BLaER1 treated with 17β-estradiol and CSF1 and Interleukin-3, amounts not matched to agents 10 nM and 100 nM (cell line): ENCODE data around the gene LAIR2.

ENCODE experiments used
- H3K27ac ChIP-seq, 11 experiments: shearing (Covaris generic); formaldehyde crosslinking; 2 replicates each; pipeline ENCODE4 v1.8.1; 2022
- H3K27me3 ChIP-seq, 11 experiments: shearing (Covaris generic); formaldehyde crosslinking; 2 replicates each; pipeline ENCODE4 v1.8.1; 2022
- H3K36me3 ChIP-seq, 11 experiments: shearing (Covaris generic); formaldehyde crosslinking; 2 replicates each; pipeline ENCODE4 v1.8.1; 2022
- H3K4me1 ChIP-seq, 10 experiments: shearing (Covaris generic); formaldehyde crosslinking; 2 replicates each; pipeline ENCODE4 v1.8.1; 2022
- H3K4me2 ChIP-seq, 11 experiments: shearing (Covaris generic); formaldehyde crosslinking; 2 replicates each; pipeline ENCODE4 v1.8.1; 2022
- H3K4me3 ChIP-seq, 10 experiments: shearing (Covaris generic); formaldehyde crosslinking; 2 replicates each; pipeline ENCODE4 v1.8.1; 2022
- H3K9ac ChIP-seq, 11 experiments: shearing (Covaris generic); formaldehyde crosslinking; 2 replicates each; pipeline ENCODE4 v1.8.1; 2022
- H3K9me3 ChIP-seq, 11 experiments: shearing (Covaris generic); formaldehyde crosslinking; replicated peaks in 1 of 11; 2 replicates each; pipeline ENCODE4 v1.8.1; 2022
- H4K20me1 ChIP-seq, 11 experiments: shearing (Covaris generic); formaldehyde crosslinking; 2 replicates each; pipeline ENCODE4 v1.8.1; 2022
- Cebpa-rat ChIP-seq, 11 experiments: shearing (Covaris generic); IDR thresholded peaks; 2 replicates each; pipeline ENCODE4 v1.8.1; 2022

Gene LAIR2

GRCh38 chr19:54521022-54521859 is 18.6 kb downstream of the LAIR2 start:
- H3K9me3 ChIP-seq = no peaks in the 10 kb centered on the region
- H3K27ac ChIP-seq = peak overlapping the region in 9 of 11 experiments; percentile 14 to 83 (median 66); a peak in 16 of 22 replicates
- H4K20me1 ChIP-seq = no peaks in the 10 kb centered on the region
- peak overlapping the region in 5 of 10 experiments; percentile 2 to 31 (median 11); a peak in 6 of 20 replicates for H3K4me3 ChIP-seq
- H3K27me3 ChIP-seq = peaks cover 0 to 18% (median 0%) of the 10 kb centered on the region in 11 experiments; a peak in 3 of 22 replicates
- no peak for TF ChIP-seq Cebpa-rat (IDR thresholded peaks at IDR 0.05)
- H3K36me3 ChIP-seq = no peaks in the 10 kb centered on the region
- H3K4me1 ChIP-seq = peaks cover 59 to 77% (median 74%) of the 10 kb centered on the region in 10 experiments
- peak overlapping the region in 9 of 11 experiments; percentile 9 to 68 (median 46); a peak in 13 of 22 replicates for H3K9ac ChIP-seq
- peak overlapping the region; percentile 75 to 96 (median 86) for H3K4me2 ChIP-seq

GRCh38 chr19:54521860-54522513 is 19.4 kb downstream of the LAIR2 start:
- H3K27ac ChIP-seq = peak overlapping the region in 7 of 11 experiments; percentile 21 to 83 (median 81); a peak in 14 of 22 replicates
- peak overlapping the region in 5 of 11 experiments; percentile 46 to 68 (median 60); a peak in 10 of 22 replicates for H3K9ac ChIP-seq
- no peaks in the 10 kb centered on the region for H4K20me1 ChIP-seq
- 0 out of 20 replicates have a peak overlapping the region, but pooled peaks of 1 of the 10 experiments have one; percentile 28 for H3K4me3 ChIP-seq
- peaks cover 0 to 18% (median 0%) of the 10 kb centered on the region in 11 experiments; a peak in 3 of 22 replicates for H3K27me3 ChIP-seq
- H3K4me1 ChIP-seq = peaks cover 58 to 76% (median 74%) of the 10 kb centered on the region in 10 experiments
- TF ChIP-seq Cebpa-rat (IDR thresholded peaks at IDR 0.05) = no peak
- no peaks in the 10 kb centered on the region for H3K36me3 ChIP-seq
- H3K9me3 ChIP-seq = peaks cover 1 to 7% (median 5%) of the 10 kb centered on the region in 11 experiments; a peak in 19 of 22 replicates
- H3K4me2 ChIP-seq = peak overlapping the region; percentile 75 to 96 (median 86)

GRCh38 chr19:54523403-54523802 is 20.8 kb downstream of the LAIR2 start:
- H3K9me3 ChIP-seq = peaks cover 15 to 21% (median 18%) of the 10 kb centered on the region in 11 experiments; a peak in 20 of 22 replicates
- TF ChIP-seq Cebpa-rat (IDR thresholded peaks at IDR 0.05) = peak in 1 of 11 experiments; percentile 56; a peak in 1 of 22 replicates

GRCh38 chr19:54525636-54526035 is 23.0 kb downstream of the LAIR2 start:
- H3K9me3 ChIP-seq = peaks cover 15 to 22% (median 19%) of the 10 kb centered on the region in 11 experiments; a peak in 20 of 22 replicates

More at GRCh38 chr19:54523403-54523802, 20.8 kb downstream of the LAIR2 start:
- peak overlapping the region in 5 of 11 experiments; percentile 12 to 56 (median 26); a peak in 7 of 22 replicates for H3K9ac ChIP-seq
- peaks cover 0 to 18% (median 0%) of the 10 kb centered on the region in 11 experiments; a peak in 3 of 22 replicates for H3K27me3 ChIP-seq
- H3K4me2 ChIP-seq = peak overlapping the region; percentile 75 to 96 (median 86)
- H3K27ac ChIP-seq = peak overlapping the region in 9 of 11 experiments; percentile 2 to 83 (median 66); a peak in 14 of 22 replicates
- no peaks in the 10 kb centered on the region for H4K20me1 ChIP-seq
- no peak overlapping the region for H3K4me3 ChIP-seq
- H3K36me3 ChIP-seq = no peaks in the 10 kb centered on the region
- peaks cover 51 to 68% (median 61%) of the 10 kb centered on the region in 10 experiments for H3K4me1 ChIP-seq

GRCh38 chr19:54526972-54527371 is 24.3 kb downstream of the LAIR2 start:
- Histone ChIP-seq H3K9ac (no peak overlapping the region), H3K36me3 (no peaks in the 10 kb centered on the region), H3K27me3 (no peaks in the 10 kb centered on the region), H3K4me2 (no peak overlapping the region), H3K27ac (no peak overlapping the region), H3K9me3 (peaks cover 15 to 22% (median 19%) of the 10 kb centered on the region in 11 experiments; a peak in 20 of 22 replicates), H4K20me1 (no peaks in the 10 kb centered on the region), H3K4me1 (peaks cover 36 to 57% (median 42%) of the 10 kb centered on the region in 10 experiments), H3K4me3 (no peak overlapping the region)
- no peak for TF ChIP-seq Cebpa-rat (IDR thresholded peaks at IDR 0.05)

More at GRCh38 chr19:54525636-54526035, 23.0 kb downstream of the LAIR2 start:
- 0 out of 22 replicates have a peak, but pooled peaks cover 0 to 7% (median 0%) of the 10 kb centered on the region in 11 experiments for H3K27me3 ChIP-seq
- no peaks in the 10 kb centered on the region for H3K36me3 ChIP-seq
- H3K4me2 ChIP-seq = no peak overlapping the region
- no peaks in the 10 kb centered on the region for H4K20me1 ChIP-seq
- H3K4me1 ChIP-seq = peaks cover 37 to 57% (median 42%) of the 10 kb centered on the region in 10 experiments
- TF ChIP-seq Cebpa-rat (IDR thresholded peaks at IDR 0.05) = no peak
- no peak overlapping the region for H3K27ac ChIP-seq
- no peak overlapping the region for H3K9ac ChIP-seq
- H3K4me3 ChIP-seq = no peak overlapping the region

- Histone ChIP-seq H3K4me2 (peak overlapping the region in 10 of 11 experiments; percentile 85 to 95 (median 92); a peak in 18 of 22 replicates), H3K9ac (0 out of 22 replicates have a peak overlapping the region, but pooled peaks of 1 of the 11 experiments have one; percentile 69), H3K27me3 (no peaks in the 10 kb centered on the region), H3K9me3 (peaks cover 15 to 22% (median 19%) of the 10 kb centered on the region in 11 experiments; a peak in 20 of 22 replicates), H3K4me1 (peaks cover 52 to 64% (median 55%) of the 10 kb centered on the region in 10 experiments), H4K20me1 (no peaks in the 10 kb centered on the region), H3K4me3 (no peak overlapping the region), H3K36me3 (no peaks in the 10 kb centered on the region), H3K27ac (peak overlapping the region in 2 of 11 experiments; percentile 81 to 84; a peak in 3 of 22 replicates)
- TF ChIP-seq Cebpa-rat (IDR thresholded peaks at IDR 0.05) = no peak
Measured at GRCh38 chr19:54530866-54531265, 28.2 kb downstream of the LAIR2 start.

GRCh38 chr19:54532528-54532927 is 29.9 kb downstream of the LAIR2 start:
- H3K4me3 ChIP-seq = peak overlapping the region in 9 of 10 experiments; percentile 7 to 58 (median 48); a peak in 16 of 20 replicates
- peaks cover 68 to 80% (median 72%) of the 10 kb centered on the region in 10 experiments for H3K4me1 ChIP-seq
- peaks cover 6 to 10% (median 9%) of the 10 kb centered on the region in 11 experiments; a peak in 17 of 22 replicates for H3K9me3 ChIP-seq
- H3K27me3 ChIP-seq = no peaks in the 10 kb centered on the region
- H3K4me2 ChIP-seq = peak overlapping the region; percentile 85 to 95 (median 91)
- H4K20me1 ChIP-seq = no peaks in the 10 kb centered on the region
- H3K9ac ChIP-seq = peak overlapping the region in 10 of 11 experiments; percentile 42 to 71 (median 58); a peak in 17 of 22 replicates
- peaks cover 0 to 3% (median 0%) of the 10 kb centered on the region in 11 experiments; a peak in 2 of 22 replicates for H3K36me3 ChIP-seq
- peak overlapping the region in 10 of 11 experiments; percentile 56 to 84 (median 76); a peak in 20 of 22 replicates for H3K27ac ChIP-seq
- no peak for TF ChIP-seq Cebpa-rat (IDR thresholded peaks at IDR 0.05)

GRCh38 chr19:54533476-54533875 is 30.8 kb downstream of the LAIR2 start:
- H3K4me1 ChIP-seq = peaks cover 78 to 90% (median 81%) of the 10 kb centered on the region in 10 experiments
- peak overlapping the region in 6 of 11 experiments; percentile 51 to 71 (median 66); a peak in 10 of 22 replicates for H3K9ac ChIP-seq
- peak overlapping the region in 9 of 11 experiments; percentile 67 to 84 (median 77); a peak in 18 of 22 replicates for H3K27ac ChIP-seq
- peaks cover 0 to under 1% (median 0%) of the 10 kb centered on the region in 11 experiments; a peak in 2 of 22 replicates for H3K9me3 ChIP-seq
- no peak for TF ChIP-seq Cebpa-rat (IDR thresholded peaks at IDR 0.05)
- peak overlapping the region in 8 of 10 experiments; percentile 20 to 58 (median 50); a peak in 16 of 20 replicates for H3K4me3 ChIP-seq
- H3K36me3 ChIP-seq = peaks cover 0 to 4% (median 0%) of the 10 kb centered on the region in 11 experiments; a peak in 4 of 22 replicates
- H3K4me2 ChIP-seq = peak overlapping the region; percentile 85 to 95 (median 91)
- H4K20me1 ChIP-seq = no peaks in the 10 kb centered on the region
- H3K27me3 ChIP-seq = no peaks in the 10 kb centered on the region
